ACC112 (cell line): Measurements from ENCODE around the gene SGSM1.

Experiments used
- H2AFZ ChIP-seq: fragments of 200-600 bp; sonication (generic); one replicate; pipeline ENCODE4 v1.6.0; 2017; ENCODE audit warnings: antibody characterized with exemption, low read length; ENCODE audit not compliant: unreplicated experiment
- H3K27ac ChIP-seq: fragments of 200-600 bp; sonication (generic); 2 replicates; pipeline ENCODE4 v1.5.1; 2014; ENCODE audit warnings: low read depth, mild to moderate bottlenecking, antibody characterized with exemption, low read length, moderate library complexity
- H3K27me3 ChIP-seq: fragments of 200-600 bp; sonication (generic); 2 replicates; pipeline ENCODE4 v1.6.1; 2014; ENCODE audit warnings: mild to moderate bottlenecking, antibody characterized with exemption, low read length, moderate library complexity, mixed read lengths; ENCODE audit not compliant: insufficient read depth
- H3K36me3 ChIP-seq: fragments of 200-600 bp; sonication (generic); 2 replicates; pipeline ENCODE4 v1.6.1; 2016; ENCODE audit warnings: mild to moderate bottlenecking, antibody characterized with exemption, low read length, moderate library complexity, mixed read lengths; ENCODE audit not compliant: insufficient read depth
- H3K4me1 ChIP-seq: fragments of 200-600 bp; sonication (generic); one replicate; pipeline ENCODE4 v1.6.1; 2016; ENCODE audit warnings: low read length, mixed read lengths; ENCODE audit not compliant: insufficient read depth, unreplicated experiment, control insufficient read depth
- H3K4me3 ChIP-seq: fragments of 200-600 bp; sonication (generic); 2 replicates; pipeline ENCODE4 v1.5.1; 2014; ENCODE audit warnings: mild to moderate bottlenecking, low read depth, low read length
- H3K79me2 ChIP-seq: fragments of 200-600 bp; sonication (generic); one replicate; pipeline ENCODE4 v1.6.0; 2016; ENCODE audit warnings: low read length; ENCODE audit not compliant: control insufficient read depth, unreplicated experiment, insufficient read depth

SGSM1 gene

DNA sequence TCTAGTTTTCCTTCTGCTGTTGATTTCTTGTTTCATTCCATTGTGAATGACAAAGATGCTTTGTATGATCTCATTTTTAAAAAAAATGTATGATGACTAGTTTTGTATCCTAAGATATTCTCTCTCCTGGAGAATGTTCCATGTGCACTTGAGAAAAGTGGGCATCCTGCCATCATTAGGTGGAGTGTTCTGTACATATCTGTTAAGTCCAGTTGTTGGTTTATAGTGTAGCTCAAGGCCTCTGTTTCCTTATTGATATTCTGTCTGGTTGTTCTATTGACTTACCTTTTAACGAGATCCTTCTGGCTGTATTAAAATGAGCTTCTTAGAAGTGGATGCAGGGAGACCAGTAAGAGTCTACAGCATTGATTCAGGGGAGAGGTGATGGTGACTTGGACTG, 35.2 kb downstream of the SGSM1 start:
- no peaks in the 10 kb centered on the region for H3K36me3 ChIP-seq
- no peaks in the 10 kb centered on the region for H3K79me2 ChIP-seq
- H2AFZ ChIP-seq = no peak overlapping the region
- H3K27me3 ChIP-seq = peaks cover 5% of the 10 kb centered on the region; the same call in 1 of the 2 replicates
- H3K4me1 ChIP-seq = no peaks in the 10 kb centered on the region
- H3K4me3 ChIP-seq = no peak overlapping the region
- no peak overlapping the region for H3K27ac ChIP-seq

DNA sequence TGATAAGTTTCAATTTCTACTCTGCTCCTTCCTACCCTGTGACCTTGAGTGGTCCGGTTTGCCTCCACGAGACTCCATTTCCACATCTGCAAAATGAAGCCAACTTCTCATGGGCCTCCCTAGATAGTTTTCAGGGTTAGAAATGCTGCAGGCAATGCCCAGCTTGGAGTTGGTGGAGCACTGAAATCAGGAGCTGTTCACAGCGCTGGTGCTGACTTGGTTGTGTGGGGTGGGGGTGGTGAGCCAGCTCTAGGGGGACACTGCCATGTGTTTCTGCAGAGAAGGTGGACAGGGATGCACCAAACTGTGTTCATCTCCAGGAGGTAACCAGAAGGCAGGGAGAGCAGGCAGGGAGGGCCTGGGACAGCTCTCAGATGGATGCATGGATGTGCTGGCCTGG, 37.0 kb downstream of the SGSM1 start:
- Histone ChIP-seq H3K27me3 (no peaks in the 10 kb centered on the region), H3K79me2 (no peaks in the 10 kb centered on the region)

DNA sequence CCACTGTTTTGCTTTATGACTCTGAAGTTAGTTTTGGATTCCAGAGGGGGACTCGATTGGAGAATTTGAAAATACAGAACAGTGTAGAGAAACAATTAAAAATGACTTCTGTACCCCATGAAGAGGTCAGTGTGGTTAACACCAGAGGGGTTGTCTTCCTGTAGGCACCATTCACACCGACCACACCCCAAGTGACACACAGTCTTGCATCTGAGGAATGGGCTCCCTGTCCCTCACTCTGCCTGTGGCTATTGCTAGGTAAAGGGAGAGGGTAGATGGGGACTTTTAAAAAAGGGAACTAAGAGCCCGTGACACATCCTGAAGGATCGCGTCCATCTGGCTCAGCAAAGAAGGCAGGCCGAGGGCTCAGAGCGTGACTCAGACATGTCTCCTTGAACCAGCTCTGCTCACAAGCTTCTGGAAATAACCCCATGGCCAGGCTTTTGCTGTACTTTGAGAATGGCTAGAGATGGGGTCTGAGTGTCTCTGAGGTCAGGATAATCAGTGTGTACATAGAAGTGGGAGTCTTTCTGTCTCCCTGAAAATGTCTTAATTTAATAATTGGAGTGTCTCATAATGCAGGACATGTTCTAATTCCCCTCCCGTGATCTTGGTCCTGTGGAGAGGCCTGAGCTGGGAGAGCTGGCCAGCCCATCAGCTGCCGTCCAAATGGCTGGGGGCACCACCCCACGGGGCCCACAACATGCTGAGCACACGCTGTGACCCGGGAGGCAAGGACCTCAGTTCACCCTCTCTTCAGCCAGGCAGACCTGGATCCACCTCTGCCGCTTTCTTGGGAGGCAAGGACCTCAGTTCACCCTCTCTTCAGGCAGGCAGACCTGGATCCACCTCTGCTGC, 39.3 kb downstream of the SGSM1 start:
- Histone ChIP-seq H2AFZ (no peak overlapping the region), H3K4me3 (no peak overlapping the region), H3K4me1 (no peaks in the 10 kb centered on the region), H3K27me3 (no peaks in the 10 kb centered on the region), H3K79me2 (no peaks in the 10 kb centered on the region), H3K36me3 (no peaks in the 10 kb centered on the region), H3K27ac (no peak overlapping the region)

More for the DNA sequence above, 37.0 kb downstream of the SGSM1 start:
- Histone ChIP-seq H3K27ac (no peak overlapping the region), H3K4me3 (no peak overlapping the region), H2AFZ (no peak overlapping the region), H3K36me3 (no peaks in the 10 kb centered on the region), H3K4me1 (no peaks in the 10 kb centered on the region)

DNA sequence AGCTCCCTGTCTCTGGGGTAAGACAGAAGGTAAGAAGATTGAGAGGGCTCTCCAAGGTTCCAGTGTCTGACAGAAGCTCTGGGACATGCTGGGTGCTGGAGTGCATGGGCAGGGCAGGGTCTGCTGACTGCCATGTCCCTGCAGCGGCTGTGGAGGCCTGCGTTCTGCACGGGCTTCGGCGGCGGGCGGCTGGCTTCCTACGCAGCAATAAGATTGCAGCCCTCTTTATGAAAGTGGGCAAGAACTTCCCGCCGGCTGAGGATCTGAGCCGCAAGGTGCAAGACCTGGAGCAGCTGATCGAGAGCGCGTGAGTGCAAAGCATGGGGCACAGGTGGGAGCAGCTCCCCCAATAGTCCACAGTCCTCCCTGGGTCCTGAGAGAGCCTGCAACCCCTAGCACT, 41.5 kb downstream of the SGSM1 start:
- Histone ChIP-seq H3K27ac (no peak overlapping the region), H2AFZ (no peak overlapping the region), H3K79me2 (no peaks in the 10 kb centered on the region), H3K4me3 (no peak overlapping the region), H3K27me3 (no peaks in the 10 kb centered on the region), H3K36me3 (no peaks in the 10 kb centered on the region), H3K4me1 (no peaks in the 10 kb centered on the region)

DNA sequence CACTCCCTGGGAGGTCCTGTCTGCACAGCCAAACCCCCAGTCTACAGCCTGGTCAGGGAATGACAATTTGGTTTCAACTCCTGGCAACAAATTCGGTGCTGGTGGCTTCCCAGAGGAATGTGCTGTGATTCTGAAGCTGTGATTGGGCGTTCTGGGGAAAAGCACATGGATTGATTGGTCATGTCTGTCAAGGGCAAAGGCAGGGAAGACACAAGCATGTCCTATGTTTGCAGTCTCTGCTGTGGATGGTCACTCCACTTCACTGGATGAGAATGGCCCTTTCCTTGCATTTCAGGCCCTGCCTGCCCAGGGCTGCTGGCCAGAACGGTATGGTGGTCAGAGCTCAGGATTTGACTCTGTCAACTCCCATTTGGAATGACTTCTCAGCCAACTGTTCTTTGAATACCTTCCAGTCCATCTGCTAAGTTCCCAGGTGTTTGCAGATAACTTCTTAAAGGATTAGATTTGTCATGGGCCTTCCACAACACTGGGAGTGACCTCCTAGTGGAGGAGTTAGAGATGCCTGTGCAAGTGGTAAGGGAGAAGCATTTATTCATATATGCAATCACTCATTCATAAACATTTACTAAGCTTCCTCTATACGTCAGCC, 42.7 kb downstream of the SGSM1 start:
- H3K4me3 ChIP-seq = no peak overlapping the region
- no peak overlapping the region for H3K27ac ChIP-seq
- no peaks in the 10 kb centered on the region for H3K27me3 ChIP-seq
- H3K79me2 ChIP-seq = no peaks in the 10 kb centered on the region
- H3K36me3 ChIP-seq = no peaks in the 10 kb centered on the region
- no peak overlapping the region for H2AFZ ChIP-seq
- no peaks in the 10 kb centered on the region for H3K4me1 ChIP-seq

DNA sequence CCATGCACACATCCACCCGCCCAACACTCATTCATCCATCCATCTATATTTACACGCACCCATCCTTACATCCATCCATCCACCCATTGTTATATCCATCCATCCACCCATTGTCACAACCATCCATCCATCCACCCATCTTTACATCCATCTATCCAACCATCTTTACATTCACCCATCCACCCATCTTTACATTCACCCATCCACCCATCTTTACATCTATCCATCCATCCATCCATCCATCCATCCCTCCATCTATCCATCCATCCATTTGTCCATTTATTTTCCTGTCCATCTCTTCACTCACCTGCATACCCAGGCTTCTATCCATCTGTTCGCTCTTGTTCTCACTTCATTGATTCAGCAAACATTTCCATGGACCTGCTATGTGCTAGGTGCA, 49.8 kb downstream of the SGSM1 start:
- H3K4me3 ChIP-seq = no peak overlapping the region
- H3K36me3 ChIP-seq = no peaks in the 10 kb centered on the region
- no peak overlapping the region for H3K27ac ChIP-seq
- H3K79me2 ChIP-seq = no peaks in the 10 kb centered on the region
- no peaks in the 10 kb centered on the region for H3K4me1 ChIP-seq
- H2AFZ ChIP-seq = no peak overlapping the region
- no peaks in the 10 kb centered on the region for H3K27me3 ChIP-seq

DNA sequence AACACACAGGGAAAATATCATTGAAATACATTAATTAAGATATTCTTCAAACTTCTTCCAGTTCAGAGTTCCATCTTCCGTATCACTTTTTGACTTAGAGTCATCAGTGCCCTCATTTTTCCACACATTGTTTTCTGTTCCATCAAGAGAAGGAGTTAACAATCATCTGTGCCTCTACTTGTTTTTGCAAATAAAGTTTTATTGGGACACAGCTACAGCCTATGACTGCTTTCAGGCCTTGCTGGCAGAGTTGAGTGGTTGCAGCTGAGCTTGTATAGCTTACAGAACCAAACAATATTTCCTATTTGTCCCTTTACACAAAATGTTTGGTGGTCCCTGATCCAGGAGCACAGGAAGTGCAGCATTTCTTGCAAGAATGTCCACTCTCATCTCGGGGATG, 51.6 kb downstream of the SGSM1 start:
- no peaks in the 10 kb centered on the region for H3K27me3 ChIP-seq
- no peak overlapping the region for H2AFZ ChIP-seq
- H3K79me2 ChIP-seq = no peaks in the 10 kb centered on the region
- no peaks in the 10 kb centered on the region for H3K4me1 ChIP-seq
- no peak overlapping the region for H3K4me3 ChIP-seq
- no peaks in the 10 kb centered on the region for H3K36me3 ChIP-seq
- no peak overlapping the region for H3K27ac ChIP-seq

DNA sequence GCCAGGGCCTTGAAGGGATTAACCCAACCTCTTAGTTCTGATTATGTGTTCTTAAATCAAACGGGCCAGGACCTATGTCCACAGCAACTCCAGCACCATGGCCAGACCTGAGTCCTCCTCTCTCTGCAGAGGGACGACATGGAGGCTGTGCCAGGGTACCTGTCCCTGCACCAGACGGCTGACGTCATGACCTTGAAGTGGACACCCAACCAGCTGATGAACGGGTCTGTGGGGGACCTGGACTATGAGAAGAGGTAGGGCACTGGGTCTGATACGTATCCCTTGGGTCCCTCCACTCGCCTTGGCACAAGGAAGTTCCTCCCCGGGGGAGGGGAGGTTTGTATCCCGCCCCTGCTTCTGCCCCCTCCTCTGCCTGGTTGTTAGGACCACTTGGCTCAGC, 53.6 kb downstream of the SGSM1 start:
- Histone ChIP-seq H2AFZ (no peak overlapping the region), H3K4me1 (no peaks in the 10 kb centered on the region), H3K79me2 (no peaks in the 10 kb centered on the region), H3K27me3 (peaks cover 6% of the 10 kb centered on the region), H3K4me3 (no peak overlapping the region), H3K27ac (no peak overlapping the region), H3K36me3 (no peaks in the 10 kb centered on the region)

DNA sequence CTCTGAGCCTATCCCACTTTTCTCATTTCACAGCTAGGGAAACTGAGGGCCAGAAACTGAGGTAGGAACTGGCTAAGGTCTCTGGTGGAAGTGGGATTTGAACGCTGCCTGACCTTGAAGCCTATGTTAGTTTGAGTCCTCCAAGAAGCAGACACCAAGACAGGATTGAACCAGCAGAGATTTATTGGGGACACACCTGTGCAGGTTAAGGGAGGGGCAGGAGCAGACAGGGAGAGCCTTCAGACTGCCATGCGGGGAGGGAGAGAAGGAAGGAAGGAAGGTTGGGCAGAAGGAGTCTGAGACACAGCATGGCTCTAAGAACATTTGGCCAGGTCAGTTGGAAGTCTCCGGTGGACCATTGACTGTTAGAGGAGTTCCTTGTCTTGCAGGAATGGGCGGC, 59.5 kb downstream of the SGSM1 start:
- Histone ChIP-seq H3K79me2 (no peaks in the 10 kb centered on the region), H3K27me3 (peaks cover 13% of the 10 kb centered on the region), H3K4me1 (no peaks in the 10 kb centered on the region), H2AFZ (no peak overlapping the region), H3K4me3 (no peak overlapping the region), H3K27ac (no peak overlapping the region), H3K36me3 (no peaks in the 10 kb centered on the region)

DNA sequence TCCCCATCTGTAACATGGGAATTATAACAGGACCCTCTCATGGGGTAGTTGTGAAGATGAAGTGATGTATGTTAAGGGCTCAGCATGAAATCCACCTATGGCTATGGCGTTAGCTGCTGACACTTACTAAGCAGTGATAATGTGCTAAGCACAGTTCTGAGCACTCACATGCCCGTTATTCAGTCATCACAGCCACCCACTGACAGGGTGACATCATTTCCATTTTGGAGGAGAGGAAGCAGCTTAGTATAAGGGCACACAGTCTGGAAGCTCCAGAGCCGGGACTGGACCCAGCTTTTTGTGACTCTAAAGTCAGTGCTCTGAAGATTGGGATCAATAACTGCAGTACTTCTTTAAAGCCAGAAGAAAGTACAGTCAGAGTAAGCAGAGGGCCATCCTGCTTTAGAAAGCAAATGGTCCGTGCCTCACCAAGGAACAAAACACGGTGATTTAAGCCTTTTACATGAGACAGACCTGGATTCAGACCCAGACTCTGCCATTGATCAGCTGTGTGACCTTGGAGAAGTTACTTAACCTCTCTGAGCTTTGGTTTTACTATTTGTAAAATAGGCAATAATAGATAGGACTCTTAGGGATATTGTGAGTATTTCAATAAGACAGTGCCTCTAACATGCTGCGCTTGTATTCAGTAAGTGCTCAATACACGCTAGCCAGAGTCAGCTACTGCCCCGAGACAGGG, 61.5 kb downstream of the SGSM1 start:
- H3K27me3 ChIP-seq = peaks cover 20% of the 10 kb centered on the region
- no peak overlapping the region for H3K27ac ChIP-seq
- no peaks in the 10 kb centered on the region for H3K4me1 ChIP-seq
- H2AFZ ChIP-seq = no peak overlapping the region
- H3K4me3 ChIP-seq = no peak overlapping the region
- H3K79me2 ChIP-seq = no peaks in the 10 kb centered on the region
- no peaks in the 10 kb centered on the region for H3K36me3 ChIP-seq
